ENCODE measurements around the gene PARD3. TPM values are rescaled to one million over a fixed set of nuclear protein-coding genes. Genes with fewer than 3 reads are reported as not detected.

PARD3 gene
- total RNA-seq, 2 experiments from 2014 or later, result 0.53 to 0.71 TPM

GRCh38 chr10:34539533-34540315, 275.4 kb downstream of the PARD3 start:
- H3K27me3 Mint-ChIP-seq, result no peaks in the 10 kb centered on the region
- H3K9me3 Mint-ChIP-seq, result no peaks in the 10 kb centered on the region
- no peaks in the 10 kb centered on the region for H3K4me1 Mint-ChIP-seq (ENCODE audit: low read depth)
- ATAC-seq (ENCODE audit: poor library complexity) (no peak), DNase-seq (no peak)
- no peaks in the 10 kb centered on the region for H3K27me3 ChIP-seq (ENCODE audit: control insufficient read depth in 1 of 2, insufficient read depth in 2 of 2, low read length in 2 of 2)
- intact Hi-C loops (cut with DNase I, micrococcal nuclease), result no loop called here
- no peaks in the 10 kb centered on the region for H3K36me3 Mint-ChIP-seq (ENCODE audit: low read depth)
- POLR2A ChIA-PET, result no interaction called here
- H3K27ac ChIP-seq (ENCODE audit: low read depth in 1 of 2, low read length in 2 of 2), result no peak overlapping the region
- H3K36me3 ChIP-seq (ENCODE audit: insufficient read depth, low read length), result no peaks in the 10 kb centered on the region
- H3K27ac Mint-ChIP-seq, result no peak overlapping the region
- H3K4me3 Mint-ChIP-seq, result no peak overlapping the region
- H3K9me3 ChIP-seq (ENCODE audit: control insufficient read depth in 1 of 2, insufficient read depth in 1 of 2, low read length in 2 of 2), result no peaks in the 10 kb centered on the region
- CTCF ChIA-PET, result no interaction called here
- no peak overlapping the region for H3K4me3 ChIP-seq (ENCODE audit: low read length)
- no peak for TF ChIP-seq CTCF (IDR thresholded peaks at IDR 0.05)
- H3K4me1 ChIP-seq (ENCODE audit: insufficient read depth, low read length), result no peaks in the 10 kb centered on the region

GRCh38 chr10:34538281-34538829, 276.7 kb downstream of the PARD3 start:
- no peaks in the 10 kb centered on the region for H3K27me3 Mint-ChIP-seq
- H3K9me3 ChIP-seq (ENCODE audit: control insufficient read depth in 1 of 2, insufficient read depth in 1 of 2, low read length in 2 of 2), result no peaks in the 10 kb centered on the region
- ATAC-seq (ENCODE audit: poor library complexity), result no peak
- no peaks in the 10 kb centered on the region for H3K9me3 Mint-ChIP-seq
- no peaks in the 10 kb centered on the region for H3K4me1 ChIP-seq (ENCODE audit: insufficient read depth, low read length)
- H3K4me3 ChIP-seq (ENCODE audit: low read length), result no peak overlapping the region
- H3K27ac Mint-ChIP-seq, result no peak overlapping the region
- ChIA-PET CTCF (no interaction called here), POLR2A (no interaction called here)
- H3K36me3 Mint-ChIP-seq (ENCODE audit: low read depth), result no peaks in the 10 kb centered on the region
- no peak overlapping the region for H3K27ac ChIP-seq (ENCODE audit: low read depth in 1 of 2, low read length in 2 of 2)
- H3K4me3 Mint-ChIP-seq, result no peak overlapping the region
- intact Hi-C loops (cut with DNase I, micrococcal nuclease), result no loop called here
- DNase-seq, result no peak
- no peaks in the 10 kb centered on the region for H3K27me3 ChIP-seq (ENCODE audit: control insufficient read depth in 1 of 2, insufficient read depth in 2 of 2, low read length in 2 of 2)
- no peaks in the 10 kb centered on the region for H3K36me3 ChIP-seq (ENCODE audit: insufficient read depth, low read length)
- TF ChIP-seq CTCF (IDR thresholded peaks at IDR 0.05), result no peak
- no peaks in the 10 kb centered on the region for H3K4me1 Mint-ChIP-seq (ENCODE audit: low read depth)

GRCh38 chr10:34537629-34538231, 277.4 kb downstream of the PARD3 start:
- no peaks in the 10 kb centered on the region for H3K4me1 Mint-ChIP-seq (ENCODE audit: low read depth)
- H3K4me1 ChIP-seq (ENCODE audit: insufficient read depth, low read length), result no peaks in the 10 kb centered on the region
- CTCF ChIA-PET, result no interaction called here
- no peak overlapping the region for H3K27ac Mint-ChIP-seq
- ATAC-seq (ENCODE audit: poor library complexity) (no peak), DNase-seq (no peak)
- no peak overlapping the region for H3K4me3 ChIP-seq (ENCODE audit: low read length)
- no peaks in the 10 kb centered on the region for H3K9me3 ChIP-seq (ENCODE audit: control insufficient read depth in 1 of 2, insufficient read depth in 1 of 2, low read length in 2 of 2)
- no peak for TF ChIP-seq CTCF (IDR thresholded peaks at IDR 0.05)
- no peak overlapping the region for H3K27ac ChIP-seq (ENCODE audit: low read depth in 1 of 2, low read length in 2 of 2)
- H3K4me3 Mint-ChIP-seq, result no peak overlapping the region
- no peaks in the 10 kb centered on the region for H3K27me3 Mint-ChIP-seq
- H3K36me3 ChIP-seq (ENCODE audit: insufficient read depth, low read length), result no peaks in the 10 kb centered on the region
- H3K36me3 Mint-ChIP-seq (ENCODE audit: low read depth), result no peaks in the 10 kb centered on the region
- no peaks in the 10 kb centered on the region for H3K27me3 ChIP-seq (ENCODE audit: control insufficient read depth in 1 of 2, insufficient read depth in 2 of 2, low read length in 2 of 2)
- H3K9me3 Mint-ChIP-seq, result no peaks in the 10 kb centered on the region
- intact Hi-C loops (cut with DNase I, micrococcal nuclease), result no loop called here
- POLR2A ChIA-PET, result no interaction called here
